GM12892 (cell line): ENCODE data around the gene GALR2.

ENCODE experiments used
- POLR2A ChIP-seq: IDR thresholded peaks from 2 replicates; pipeline ENCODE4 v1.6.1; 2011; ENCODE audit warnings: low read depth, low read length, control low read depth
- POLR2AphosphoS5 ChIP-seq: IDR thresholded peaks from 2 replicates; pipeline ENCODE4 v1.6.1; 2011; ENCODE audit warnings: low read depth, low read length, control low read depth
- TAF1 ChIP-seq: IDR thresholded peaks from 2 replicates; pipeline ENCODE4 v1.6.1; 2011; ENCODE audit warnings: low read depth, mild to moderate bottlenecking, control low read depth, low read length, borderline replicate concordance

DNA sequence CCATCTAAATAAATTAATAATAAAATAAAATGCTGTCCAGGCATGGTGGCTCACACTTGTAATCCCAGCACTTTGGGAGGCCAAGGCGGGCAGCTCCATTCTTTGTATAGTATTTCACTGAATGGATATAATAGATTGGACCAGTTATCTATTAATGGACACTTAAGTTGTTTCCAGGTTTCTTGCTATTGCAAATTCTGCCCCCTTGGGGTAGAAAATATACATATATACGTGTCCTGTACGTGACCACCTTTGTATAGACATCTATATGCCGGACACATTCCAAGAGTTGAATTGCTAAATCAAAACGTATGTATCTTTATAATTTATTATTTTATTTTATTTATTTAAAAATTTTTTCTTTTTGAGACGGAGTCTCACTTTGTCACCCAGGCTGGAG lies 32.9 kb downstream of the GALR2 start:
- TF ChIP-seq POLR2AphosphoS5, result no peak
- TF ChIP-seq POLR2A, result no peak
- no peak for TF ChIP-seq TAF1
